ENCODE data around the gene VPS37B. TPM values are rescaled to one million over a fixed set of nuclear protein-coding genes. Genes with fewer than 3 reads are reported as not detected.

VPS37B gene
- total RNA-seq, 2 donors from 2014 or later, result 64.8 to 73.5 TPM

DNA sequence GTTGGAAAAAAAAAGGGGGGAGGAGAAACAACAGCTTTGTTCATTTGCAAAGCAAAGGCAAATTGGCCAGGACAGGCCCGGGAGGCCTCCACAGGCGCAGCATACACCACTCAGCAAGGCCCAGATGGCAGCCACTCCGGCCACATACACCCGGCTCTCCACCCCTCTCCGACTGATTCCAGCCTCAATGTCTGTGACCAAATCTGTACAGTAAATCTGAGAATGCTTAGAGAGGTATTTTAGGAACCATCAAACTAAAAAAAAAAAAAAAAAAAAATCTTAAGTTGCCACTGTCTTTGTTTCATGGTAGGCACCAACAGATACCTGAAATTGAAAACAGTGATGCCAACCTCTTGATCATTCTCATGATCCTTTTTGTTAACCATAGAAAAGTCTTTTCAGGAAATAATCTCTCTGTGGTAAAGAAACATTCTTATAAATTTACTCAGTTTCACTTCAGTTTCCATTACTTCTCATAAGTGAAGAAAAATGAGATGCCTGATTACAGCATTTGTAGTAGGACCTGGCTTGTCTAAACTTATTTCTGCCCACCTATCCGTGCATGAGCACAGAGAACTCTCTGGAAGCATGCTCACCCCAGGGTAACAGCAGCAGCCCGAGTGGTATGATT is 20.2 kb downstream of the VPS37B start:
- Histone ChIP-seq H3K27me3 (no peaks in the 10 kb centered on the region), H3K9ac (ENCODE audit: low read depth in 2 of 2, low read length in 2 of 2) (no peak overlapping the region), H3K4me1 (peaks cover 34% of the 10 kb centered on the region), H3K27ac (no peak overlapping the region), H3K4me3 (no peak overlapping the region), H3K9me3 (no peaks in the 10 kb centered on the region), H3K36me3 (no peaks in the 10 kb centered on the region)
- TF ChIP-seq, protein P1, sequence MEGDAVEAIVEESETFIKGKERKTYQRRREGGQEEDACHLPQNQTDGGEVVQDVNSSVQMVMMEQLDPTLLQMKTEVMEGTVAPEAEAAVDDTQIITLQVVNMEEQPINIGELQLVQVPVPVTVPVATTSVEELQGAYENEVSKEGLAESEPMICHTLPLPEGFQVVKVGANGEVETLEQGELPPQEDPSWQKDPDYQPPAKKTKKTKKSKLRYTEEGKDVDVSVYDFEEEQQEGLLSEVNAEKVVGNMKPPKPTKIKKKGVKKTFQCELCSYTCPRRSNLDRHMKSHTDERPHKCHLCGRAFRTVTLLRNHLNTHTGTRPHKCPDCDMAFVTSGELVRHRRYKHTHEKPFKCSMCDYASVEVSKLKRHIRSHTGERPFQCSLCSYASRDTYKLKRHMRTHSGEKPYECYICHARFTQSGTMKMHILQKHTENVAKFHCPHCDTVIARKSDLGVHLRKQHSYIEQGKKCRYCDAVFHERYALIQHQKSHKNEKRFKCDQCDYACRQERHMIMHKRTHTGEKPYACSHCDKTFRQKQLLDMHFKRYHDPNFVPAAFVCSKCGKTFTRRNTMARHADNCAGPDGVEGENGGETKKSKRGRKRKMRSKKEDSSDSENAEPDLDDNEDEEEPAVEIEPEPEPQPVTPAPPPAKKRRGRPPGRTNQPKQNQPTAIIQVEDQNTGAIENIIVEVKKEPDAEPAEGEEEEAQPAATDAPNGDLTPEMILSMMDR (IDR thresholded peaks at IDR 0.05), result no peak
- no peak for DNase-seq
- intact Hi-C loops (cut with DNase I), result no loop called here

DNA sequence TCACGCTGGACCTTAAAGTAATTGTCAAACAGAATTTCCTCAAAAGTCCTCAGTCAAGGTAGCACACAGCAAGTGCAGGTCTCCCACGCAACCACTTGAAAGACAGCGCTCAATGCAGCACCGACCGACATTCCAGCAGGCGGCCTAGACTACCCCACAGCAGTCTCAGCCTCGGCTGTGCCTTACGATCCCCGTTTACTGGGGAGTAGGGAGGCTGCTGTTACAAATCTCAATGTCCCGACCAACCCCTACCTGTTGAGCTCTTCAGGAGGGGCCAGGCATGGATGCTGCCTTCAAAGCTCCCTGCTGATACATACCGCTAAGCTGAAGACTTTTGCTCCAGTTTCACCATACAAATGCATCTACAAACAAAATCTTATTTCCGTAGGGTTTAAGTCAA is 21.8 kb downstream of the VPS37B start:
- Histone ChIP-seq H3K4me1 (peaks cover 33% of the 10 kb centered on the region), H3K36me3 (peaks cover 6% of the 10 kb centered on the region), H3K9ac (ENCODE audit: low read depth in 2 of 2, low read length in 2 of 2) (peak overlapping the region in 1 of 2 donors; percentile 94), H3K27ac (peak overlapping the region; percentile 67), H3K4me3 (no peak overlapping the region), H3K9me3 (no peaks in the 10 kb centered on the region), H3K27me3 (no peaks in the 10 kb centered on the region)
- no peak for DNase-seq
- intact Hi-C loops (cut with DNase I), result no loop called here
- TF ChIP-seq, protein P1 (IDR thresholded peaks at IDR 0.05), result no peak

DNA sequence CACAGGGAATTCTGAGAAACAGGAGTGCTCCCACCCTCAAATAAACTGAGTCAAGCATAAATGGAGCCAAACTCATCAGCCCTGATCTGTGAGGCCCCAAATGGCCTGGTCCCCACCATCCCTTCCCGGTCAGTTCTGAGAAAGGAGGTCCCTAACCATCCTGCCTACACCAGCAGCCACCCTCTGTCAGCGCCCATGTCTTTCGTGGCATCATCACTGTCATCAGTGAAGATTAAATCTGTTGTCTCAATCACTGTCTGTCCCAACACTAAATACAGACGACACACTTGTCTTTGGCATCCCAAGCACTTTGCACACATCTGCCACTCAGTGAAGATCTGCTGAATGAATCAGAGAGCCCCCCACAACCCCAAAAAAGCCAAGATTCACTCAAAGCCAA is 22.4 kb downstream of the VPS37B start:
- Histone ChIP-seq H3K4me3 (no peak overlapping the region), H3K27ac (peak overlapping the region; percentile 67), H3K9ac (ENCODE audit: low read depth in 2 of 2, low read length in 2 of 2) (peak overlapping the region in 1 of 2 donors; percentile 94), H3K4me1 (peaks cover 38% of the 10 kb centered on the region), H3K9me3 (no peaks in the 10 kb centered on the region), H3K36me3 (peaks cover 6% of the 10 kb centered on the region), H3K27me3 (no peaks in the 10 kb centered on the region)
- TF ChIP-seq, protein P1 (IDR thresholded peaks at IDR 0.05), result no peak
- intact Hi-C loops (cut with DNase I), result no loop called here
- DNase-seq, result no peak

DNA sequence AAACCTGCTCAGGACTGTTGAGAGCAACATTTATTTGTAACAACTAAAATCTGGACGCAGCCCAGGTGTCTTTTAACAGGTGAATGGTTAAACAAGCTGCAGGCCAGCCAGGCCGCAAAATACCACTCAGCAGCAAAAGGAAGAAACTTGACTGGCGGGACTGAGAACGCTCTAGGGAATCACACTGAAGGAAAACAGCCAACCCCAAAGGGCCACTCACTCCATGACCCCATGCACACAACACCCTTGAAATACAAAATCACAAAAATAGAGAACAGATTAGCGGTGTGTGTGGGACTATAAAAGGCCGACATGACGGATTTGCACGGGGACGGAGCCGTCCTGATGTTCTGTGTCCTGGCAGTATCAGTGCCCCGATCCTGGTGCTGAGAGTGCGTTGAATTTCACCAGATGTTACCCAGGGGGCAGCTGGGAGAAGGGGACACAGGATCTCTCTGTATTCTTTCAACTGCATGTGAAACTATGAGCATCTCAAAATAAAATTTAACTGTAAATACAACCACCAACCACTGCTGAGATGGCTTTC is 23.0 kb downstream of the VPS37B start:
- Histone ChIP-seq H3K9me3 (no peaks in the 10 kb centered on the region), H3K4me3 (no peak overlapping the region), H3K27me3 (no peaks in the 10 kb centered on the region), H3K27ac (peak overlapping the region; percentile 67), H3K36me3 (peaks cover 6% of the 10 kb centered on the region), H3K4me1 (peaks cover 45% of the 10 kb centered on the region), H3K9ac (ENCODE audit: low read depth in 2 of 2, low read length in 2 of 2) (peak overlapping the region; percentile 47 to 94)
- DNase-seq, result no peak
- intact Hi-C loops (cut with DNase I), result no loop called here
- TF ChIP-seq, protein P1 (IDR thresholded peaks at IDR 0.05), result no peak

DNA sequence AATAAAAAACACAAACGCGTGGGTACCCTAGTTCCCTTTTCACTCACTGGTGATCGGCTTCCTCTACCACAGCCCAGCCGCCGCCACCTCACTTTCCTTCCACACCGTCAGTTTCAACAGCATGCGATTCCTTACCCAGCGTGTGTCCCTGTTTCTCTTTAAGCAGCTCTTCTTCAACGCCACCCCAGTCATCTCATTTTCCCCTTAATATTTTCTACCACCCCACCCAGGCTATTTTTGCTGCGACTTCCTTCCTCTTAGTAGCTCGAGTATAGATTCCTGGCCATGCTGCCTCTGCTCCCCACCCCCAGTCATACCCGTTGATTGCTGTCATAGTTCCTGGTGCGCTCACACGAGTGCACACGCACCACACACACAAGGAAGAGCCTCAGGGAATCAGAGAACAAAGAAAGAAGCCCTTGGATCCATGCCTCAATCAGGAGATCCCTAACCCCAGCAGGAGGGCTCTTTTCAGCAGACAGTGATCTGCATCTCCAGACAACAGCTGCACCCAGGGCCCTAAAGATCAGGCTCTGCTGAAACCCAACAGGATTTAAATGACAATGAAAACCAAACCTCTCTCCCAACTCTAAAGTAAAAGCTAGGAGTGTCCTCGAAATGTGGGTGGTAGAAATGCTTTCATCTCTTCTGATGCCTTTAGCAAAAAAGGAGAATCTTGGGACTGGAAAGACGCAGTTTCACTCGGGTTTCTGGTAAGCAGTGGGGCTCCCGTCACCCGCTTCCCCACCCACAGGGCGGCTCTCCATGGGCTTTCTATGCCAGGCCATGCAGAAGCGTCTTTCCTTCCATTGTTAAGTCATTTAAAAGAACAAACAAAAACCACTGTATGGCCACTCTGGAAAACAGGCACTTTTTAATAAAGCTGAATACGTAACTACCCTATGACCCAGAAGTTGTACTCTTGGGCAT is 23.8 kb downstream of the VPS37B start:
- Histone ChIP-seq H3K9me3 (no peaks in the 10 kb centered on the region), H3K4me1 (peaks cover 48% of the 10 kb centered on the region), H3K27ac (peak overlapping the region; percentile 67), H3K9ac (ENCODE audit: low read depth in 2 of 2, low read length in 2 of 2) (peak overlapping the region; percentile 61 to 94), H3K27me3 (no peaks in the 10 kb centered on the region), H3K4me3 (peak overlapping the region; percentile 17), H3K36me3 (peaks cover 6% of the 10 kb centered on the region)
- TF ChIP-seq, protein P1 (IDR thresholded peaks at IDR 0.05), result no peak
- DNase-seq, result peak; percentile 86
- intact Hi-C loops (cut with DNase I), result no loop called here

All from colonic mucosa (tissue), 4 donors.